HCT116 (cell line): ENCODE data around the gene GAD1. TPM values are rescaled to one million over a fixed set of nuclear protein-coding genes. Genes with fewer than 3 reads are reported as not detected.

ENCODE experiments used
- ATAC-seq: fragments of 200-7000 bp; cut with Tn5 transposase; 2 replicates; pipeline ENCODE4 v1.9.1; 2020; ENCODE audit warnings: mild to moderate bottlenecking, moderate library complexity
- BruUV-seq: library from RNA; stranded (reverse); fragments of 400-500 nt; replicated peaks from 2 replicates; lab custom pipeline; 2021; lab: Mats Ljungman, UMichigan
- CTCF ChIA-PET: fragments of 300-600 bp; sonication (Branson Sonifier 250); formaldehyde crosslinking; loops from one replicate; lab custom pipeline; 2021; ENCODE audit warnings: antibody characterized with exemption; lab: Charles Lee
- POLR2A ChIA-PET: fragments of 300-600, 350-600 bp; sonication (Branson Sonifier 250); formaldehyde crosslinking; loops from one replicate; lab custom pipeline; 2021; ENCODE audit warnings: antibody characterized with exemption; lab: Charles Lee
- RAD21 ChIA-PET, 2 experiments: fragments of 300-600 bp; sonication (Branson Sonifier 250); formaldehyde crosslinking; loops; one replicate each; lab custom pipeline; 2023; ENCODE audit warnings: low total read pairs in 2 of 2; ENCODE audit not compliant: uncharacterized antibody in 2 of 2, unreplicated experiment in 2 of 2, low non-redundant PET in 1 of 2; lab: Charles Lee
- DNase-seq: peaks from one replicate; pipeline ENCODE4 v3.0.0-alpha.2; 2010; ENCODE audit warnings: low read depth, low spot score
- H2AFZ ChIP-seq: fragments of 200-600 bp; shearing (Covaris generic), sonication (generic); 2 replicates; pipeline ENCODE4 v1.6.1; 2017; ENCODE audit warnings: low read depth, mixed run types, mixed read lengths, antibody characterized with exemption, low read length; ENCODE audit not compliant: poor library complexity, severe bottlenecking
- H3K27ac ChIP-seq: 2 replicates; pipeline ENCODE4 v1.5.1; 2012; ENCODE audit warnings: low read depth, low read length
- H3K27me3 ChIP-seq: fragments of 200-600 bp; sonication (generic); 2 replicates; pipeline ENCODE4 v1.6.1; 2016; ENCODE audit warnings: mixed run types, low read length, mixed read lengths; ENCODE audit not compliant: insufficient read depth
- H3K36me3 ChIP-seq, 2 experiments: fragments of 200-500 bp in 1 of 2; fragments of 200-600 bp in 1 of 2; sonication (Bioruptor generic) in 1 of 2; sonication (generic) in 1 of 2; 2 replicates each; pipeline versions ENCODE4 v1.5.1 to v1.6.1; 2014 to 2016; ENCODE audit warnings: low read length in 2 of 2, inconsistent platforms in 1 of 2, mixed read lengths in 1 of 2, mixed run types in 1 of 2; ENCODE audit not compliant: insufficient read depth in 2 of 2, control insufficient read depth in 1 of 2
- H3K4me1 ChIP-seq, 2 experiments: fragments of 200-600 bp in 1 of 2; sonication (generic) in 1 of 2; 2 replicates each; pipeline versions ENCODE4 v1.5.1 to v1.6.1; 2012 to 2017; ENCODE audit warnings: low read length in 2 of 2, inconsistent platforms in 1 of 2, mild to moderate bottlenecking in 1 of 2, mixed read lengths in 1 of 2, mixed run types in 1 of 2, moderate library complexity in 1 of 2; ENCODE audit not compliant: insufficient read depth in 2 of 2, control insufficient read depth in 1 of 2
- H3K4me2 ChIP-seq: fragments of 200-600 bp; sonication (generic); 2 replicates; pipeline ENCODE4 v1.6.1; 2017; ENCODE audit warnings: mixed run types, low read length, mixed read lengths
- H3K4me3 ChIP-seq, 2 experiments: fragments of 200-600 bp in 1 of 2; sonication (generic) in 1 of 2; replicated peaks in 1 of 2; 2 replicates each; pipeline ENCODE4 v1.5.1; 2011 to 2016; ENCODE audit warnings: low read length in 2 of 2, control low read depth in 1 of 2, low read depth in 1 of 2, mild to moderate bottlenecking in 1 of 2, mixed read lengths in 1 of 2, mixed run types in 1 of 2
- H3K79me2 ChIP-seq: fragments of 200-600 bp; sonication (generic); 2 replicates; pipeline ENCODE4 v1.6.1; 2017; ENCODE audit warnings: mild to moderate bottlenecking, mixed run types, low read length, moderate library complexity, mixed read lengths; ENCODE audit not compliant: insufficient read depth
- H3K9ac ChIP-seq: fragments of 200-600 bp; sonication (generic); 2 replicates; pipeline ENCODE4 v1.6.1; 2016; ENCODE audit warnings: low read length, mixed read lengths
- H3K9me2 ChIP-seq: fragments of 200-600 bp; sonication (generic), shearing (Covaris generic); 2 replicates; pipeline ENCODE4 v1.6.1; 2017; ENCODE audit warnings: mixed run types, mild to moderate bottlenecking, moderate library complexity; ENCODE audit not compliant: insufficient read depth
- H3K9me3 ChIP-seq, 2 experiments: fragments of 200-500 bp in 1 of 2; fragments of 200-600 bp in 1 of 2; sonication (Bioruptor generic) in 1 of 2; sonication (generic) in 1 of 2; 2 replicates each; pipeline ENCODE4 v1.6.1; 2014 to 2017; ENCODE audit warnings: low read length in 2 of 2, mixed read lengths in 2 of 2, inconsistent platforms in 1 of 2, low read depth in 1 of 2, mild to moderate bottlenecking in 1 of 2, mixed run types in 1 of 2, moderate library complexity in 1 of 2; ENCODE audit not compliant: control insufficient read depth in 1 of 2, insufficient read depth in 1 of 2
- H4K20me1 ChIP-seq: fragments of 200-600 bp; sonication (generic), shearing (Covaris generic); 2 replicates; pipeline ENCODE4 v1.6.1; 2017; ENCODE audit warnings: mixed run types, mild to moderate bottlenecking, moderate library complexity; ENCODE audit not compliant: insufficient read depth
- CBX3 ChIP-seq: IDR thresholded peaks from 2 replicates; pipeline ENCODE4 v1.6.1; 2012; ENCODE audit warnings: low read depth
- EGR1 ChIP-seq: IDR thresholded peaks from 2 replicates; pipeline ENCODE4 v1.6.1; 2012; ENCODE audit warnings: low read depth
- ELF1 ChIP-seq: IDR thresholded peaks from 2 replicates; pipeline ENCODE4 v1.6.1; 2012; ENCODE audit warnings: low read depth, borderline replicate concordance
- EZH2 ChIP-seq: fragments of 200-600 bp; sonication (generic); IDR thresholded peaks from 2 replicates; pipeline ENCODE4 v1.6.1; 2017; ENCODE audit warnings: antibody characterized with exemption, mixed run types
- POLR2A ChIP-seq: IDR thresholded peaks from 2 replicates; pipeline ENCODE4 v1.7.0; 2011; ENCODE audit warnings: borderline replicate concordance; ENCODE audit not compliant: insufficient read depth, insufficient read length; ENCODE audit errors: extremely low read depth
- SRF ChIP-seq: IDR thresholded peaks from 2 replicates; pipeline ENCODE4 v1.6.1; 2012; ENCODE audit warnings: low read depth
- TCF7L2 ChIP-seq: IDR thresholded peaks from 2 replicates; pipeline ENCODE4 v1.7.0; 2011; ENCODE audit warnings: borderline replicate concordance, inconsistent platforms; ENCODE audit not compliant: insufficient read depth, insufficient read length; ENCODE audit errors: extremely low read depth
- ZFX ChIP-seq: fragments of 450-650 bp; IDR thresholded peaks from 2 replicates; pipeline ENCODE4 v1.6.1; 2017
- ZNF274 ChIP-seq: fragments of 200-500 bp; sonication (Bioruptor generic); IDR thresholded peaks from 2 replicates; pipeline ENCODE4 v1.6.1; 2014; ENCODE audit warnings: mild to moderate bottlenecking, low read depth, low read length, inconsistent platforms
- intact Hi-C: fragments of 100-400 bp; cut with micrococcal nuclease; formaldehyde crosslinking; loops from 2 replicates; pipeline ENCODE4 v1.10.0; 2022
- total RNA-seq: library from RNA; stranded (reverse); gene quantifications from one replicate; pipeline ENCODE4 v1.2.1, GENCODE V29; 2021; ENCODE audit not compliant: unreplicated experiment
- TF ChIP-seq, protein P1 (sequence below): IDR thresholded peaks from 2 replicates; pipeline ENCODE4 v1.6.1; 2012; ENCODE audit warnings: low read depth

GAD1 gene
- total RNA-seq, 1 experiment from 2014 or later, result 11.0 TPM

DNA sequence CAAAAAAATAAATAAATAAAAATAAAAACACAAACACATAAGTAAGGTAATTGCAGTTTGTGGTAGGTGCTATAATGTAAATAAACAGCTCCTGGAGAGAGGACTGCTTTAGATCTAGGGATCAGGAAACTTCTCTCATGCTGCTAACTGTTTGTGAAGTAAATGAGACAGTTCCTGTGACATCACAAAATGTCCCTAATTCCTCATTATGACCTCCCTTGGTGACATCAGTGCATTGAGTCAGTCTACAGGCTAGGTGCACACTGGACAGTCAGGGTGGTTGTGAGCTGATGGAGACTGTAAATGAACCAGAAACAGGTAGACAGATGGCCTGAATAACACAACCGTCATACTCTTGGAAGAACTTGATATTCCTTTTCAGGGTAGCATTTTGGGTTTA lies 33.1 kb upstream of the GAD1 start:
- RAD21 ChIA-PET, result no interaction called here
- ATAC-seq (no peak), DNase-seq (no peak)
- CTCF ChIA-PET, result no interaction called here
- no peaks in the 10 kb centered on the region for H4K20me1 ChIP-seq
- H3K4me1 ChIP-seq, result no peaks in the 10 kb centered on the region
- no peaks in the 10 kb centered on the region for H3K27me3 ChIP-seq
- H2AFZ ChIP-seq, result no peak overlapping the region
- POLR2A ChIA-PET, result interaction anchor here (1.8 kb wide), 1 partner anchor 11 kb away, joined by 4 read pairs; no protein-coding TSS in a partner anchor
- BruUV-seq, result no TSS peak
- no peak overlapping the region for H3K27ac ChIP-seq
- no peak overlapping the region for H3K4me3 ChIP-seq
- no peaks in the 10 kb centered on the region for H3K79me2 ChIP-seq
- H3K9ac ChIP-seq, result no peak overlapping the region
- TF ChIP-seq ELF1 (no peak), CBX3 (no peak), ZNF274 (no peak), TCF7L2 (no peak), SRF (no peak), EGR1 (no peak), ZFX (no peak), POLR2A (no peak), EZH2 (no peak)
- TF ChIP-seq, protein P1, sequence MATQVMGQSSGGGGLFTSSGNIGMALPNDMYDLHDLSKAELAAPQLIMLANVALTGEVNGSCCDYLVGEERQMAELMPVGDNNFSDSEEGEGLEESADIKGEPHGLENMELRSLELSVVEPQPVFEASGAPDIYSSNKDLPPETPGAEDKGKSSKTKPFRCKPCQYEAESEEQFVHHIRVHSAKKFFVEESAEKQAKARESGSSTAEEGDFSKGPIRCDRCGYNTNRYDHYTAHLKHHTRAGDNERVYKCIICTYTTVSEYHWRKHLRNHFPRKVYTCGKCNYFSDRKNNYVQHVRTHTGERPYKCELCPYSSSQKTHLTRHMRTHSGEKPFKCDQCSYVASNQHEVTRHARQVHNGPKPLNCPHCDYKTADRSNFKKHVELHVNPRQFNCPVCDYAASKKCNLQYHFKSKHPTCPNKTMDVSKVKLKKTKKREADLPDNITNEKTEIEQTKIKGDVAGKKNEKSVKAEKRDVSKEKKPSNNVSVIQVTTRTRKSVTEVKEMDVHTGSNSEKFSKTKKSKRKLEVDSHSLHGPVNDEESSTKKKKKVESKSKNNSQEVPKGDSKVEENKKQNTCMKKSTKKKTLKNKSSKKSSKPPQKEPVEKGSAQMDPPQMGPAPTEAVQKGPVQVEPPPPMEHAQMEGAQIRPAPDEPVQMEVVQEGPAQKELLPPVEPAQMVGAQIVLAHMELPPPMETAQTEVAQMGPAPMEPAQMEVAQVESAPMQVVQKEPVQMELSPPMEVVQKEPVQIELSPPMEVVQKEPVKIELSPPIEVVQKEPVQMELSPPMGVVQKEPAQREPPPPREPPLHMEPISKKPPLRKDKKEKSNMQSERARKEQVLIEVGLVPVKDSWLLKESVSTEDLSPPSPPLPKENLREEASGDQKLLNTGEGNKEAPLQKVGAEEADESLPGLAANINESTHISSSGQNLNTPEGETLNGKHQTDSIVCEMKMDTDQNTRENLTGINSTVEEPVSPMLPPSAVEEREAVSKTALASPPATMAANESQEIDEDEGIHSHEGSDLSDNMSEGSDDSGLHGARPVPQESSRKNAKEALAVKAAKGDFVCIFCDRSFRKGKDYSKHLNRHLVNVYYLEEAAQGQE, result no peak
- no peak overlapping the region for H3K4me2 ChIP-seq
- H3K9me2 ChIP-seq, result no peaks in the 10 kb centered on the region
- intact Hi-C loops, result no loop called here
- no peaks in the 10 kb centered on the region for H3K36me3 ChIP-seq
- H3K9me3 ChIP-seq, result no peaks in the 10 kb centered on the region
